Stimulated activated CD8-positive, alpha-beta memory T cell treated with anti-CD3 and anti-CD28 coated beads, Interleukin-12 subunit alpha, Interleukin-12 subunit beta, amount 100 ng/mL, for 1 hour (primary cell): ENCODE measurements around the gene CFAP47.
"Not testable (repeated sequence)": the region's sequence is repeated elsewhere in the genome, so short reads cannot be mapped to it uniquely, and the experiment has no call there.

Experiments
- DNase-seq: peaks from one replicate; pipeline ENCODE4 v3.0.0-alpha.2; 2020; ENCODE audit warnings: low read depth

CFAP47 gene, protein sequence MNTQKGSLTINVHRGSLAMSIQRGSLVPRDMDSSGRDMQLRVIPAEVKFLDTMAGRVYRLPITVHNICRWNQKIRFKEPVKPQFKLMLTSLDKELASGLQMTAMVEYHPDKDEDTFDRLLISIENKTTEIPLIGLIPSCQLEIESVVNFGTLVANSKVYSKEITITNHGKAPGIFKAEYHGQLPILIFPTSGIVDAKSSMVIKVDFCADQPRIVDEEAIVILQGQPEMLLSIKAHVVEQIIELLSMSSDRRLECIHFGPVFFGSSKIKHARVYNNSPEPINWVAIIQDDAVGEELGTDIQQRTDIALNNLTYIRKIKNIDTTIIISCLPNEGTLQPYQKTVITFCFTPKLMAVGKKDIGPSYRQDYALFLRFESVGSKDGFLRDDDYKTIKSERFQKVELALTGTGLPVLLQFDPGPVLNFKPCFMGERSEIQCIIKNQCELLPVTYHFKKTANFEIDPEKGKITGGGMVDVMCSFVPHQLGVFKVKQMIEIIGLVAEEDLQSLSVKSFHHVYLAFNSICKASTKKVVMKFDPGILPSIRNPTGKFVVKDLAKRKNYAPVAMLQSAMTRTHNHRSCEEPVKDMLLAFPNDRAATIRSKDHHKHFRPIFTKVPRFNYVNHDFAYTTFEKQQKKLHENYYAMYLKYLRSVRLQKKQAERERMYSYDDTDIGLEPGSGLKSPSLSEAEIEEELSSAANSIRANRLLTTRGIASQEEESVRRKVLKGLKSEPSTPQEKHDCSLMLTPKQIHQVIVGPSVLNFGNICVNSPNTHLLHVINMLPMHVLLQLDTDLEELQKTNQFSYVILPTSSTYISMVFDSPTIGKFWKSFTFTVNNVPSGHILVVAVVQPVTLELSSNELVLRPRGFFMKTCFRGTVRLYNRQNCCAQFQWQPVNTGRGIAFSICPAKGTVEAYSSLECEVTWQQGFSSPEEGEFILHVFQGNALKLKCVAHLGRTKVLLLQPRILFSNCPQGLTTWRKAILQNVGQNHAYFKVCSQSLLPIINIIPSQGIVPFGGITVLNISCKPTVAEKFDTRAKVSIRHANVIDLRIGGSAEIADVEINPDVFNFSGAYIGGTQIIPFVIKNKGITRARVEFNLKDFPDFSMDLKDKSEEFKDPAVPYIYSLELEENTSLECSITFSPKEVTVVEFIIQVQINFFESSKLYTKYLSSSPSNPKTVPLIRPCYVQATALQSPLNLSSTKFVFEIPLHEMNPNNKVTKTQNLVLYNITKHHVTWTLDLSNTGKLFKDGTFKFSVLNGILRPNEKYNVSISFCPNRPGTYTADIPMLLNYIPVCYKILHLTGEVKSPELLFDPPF (N-terminal part only)

DNA sequence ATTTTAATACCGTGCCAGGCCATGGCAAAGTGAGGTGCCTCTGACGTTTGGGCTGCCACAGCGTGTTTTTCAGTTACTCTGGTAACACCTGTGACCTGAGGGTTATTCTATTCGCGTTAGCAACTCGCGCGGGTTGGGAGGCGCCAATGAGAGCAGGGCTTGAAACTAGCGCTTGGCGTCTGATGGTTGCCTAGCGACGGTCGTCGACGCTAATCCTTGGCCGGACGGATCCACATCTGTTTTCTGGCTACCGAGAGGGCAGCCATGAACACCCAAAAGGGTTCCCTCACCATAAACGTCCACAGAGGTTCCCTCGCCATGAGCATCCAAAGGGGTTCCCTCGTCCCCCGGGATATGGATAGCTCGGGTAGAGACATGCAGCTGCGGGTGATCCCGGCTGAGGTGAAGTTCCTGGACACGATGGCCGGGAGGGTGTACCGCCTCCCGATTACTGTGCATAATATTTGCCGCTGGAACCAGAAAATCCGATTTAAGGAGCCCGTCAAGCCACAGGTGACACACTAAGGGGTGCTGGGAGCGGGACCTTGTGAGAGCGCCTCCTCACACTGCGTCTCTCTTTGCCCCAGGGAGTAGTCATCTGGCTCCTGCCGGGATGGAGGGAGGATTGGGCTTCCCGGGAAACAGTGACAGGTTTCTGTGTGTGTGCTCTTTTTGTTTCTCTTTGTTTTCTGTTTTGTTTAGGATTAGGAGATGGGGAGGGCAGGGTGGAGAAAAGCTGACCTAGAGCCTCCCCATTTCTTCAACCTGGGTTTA lies at the start of gene CFAP47:
TSS of gene CFAP47 (plus strand) at position 199 of the 774 bp plus-strand sequence. CDS start at position 265, 66 bp downstream.
- no peak for DNase-seq

DNA sequence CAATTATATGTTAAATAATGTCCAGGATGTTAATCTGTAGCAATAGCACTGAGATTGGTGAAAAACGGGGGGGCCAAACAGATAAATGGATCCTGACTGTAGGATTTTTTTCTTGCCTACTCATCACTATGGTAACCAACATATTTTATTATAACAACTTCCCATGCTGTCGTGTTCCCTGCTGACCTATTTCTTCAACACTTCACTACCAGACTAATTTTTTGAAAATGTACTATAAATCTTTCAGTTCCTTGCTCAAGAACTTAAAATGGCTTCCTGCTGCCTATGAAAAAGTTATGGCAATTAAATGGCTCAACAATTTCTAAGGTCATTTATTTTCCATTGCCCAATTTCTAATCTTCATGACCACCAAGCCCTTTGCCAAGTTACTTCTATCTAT lies 38.9 kb upstream of the CFAP47 start:
- DNase-seq = no peak

DNA sequence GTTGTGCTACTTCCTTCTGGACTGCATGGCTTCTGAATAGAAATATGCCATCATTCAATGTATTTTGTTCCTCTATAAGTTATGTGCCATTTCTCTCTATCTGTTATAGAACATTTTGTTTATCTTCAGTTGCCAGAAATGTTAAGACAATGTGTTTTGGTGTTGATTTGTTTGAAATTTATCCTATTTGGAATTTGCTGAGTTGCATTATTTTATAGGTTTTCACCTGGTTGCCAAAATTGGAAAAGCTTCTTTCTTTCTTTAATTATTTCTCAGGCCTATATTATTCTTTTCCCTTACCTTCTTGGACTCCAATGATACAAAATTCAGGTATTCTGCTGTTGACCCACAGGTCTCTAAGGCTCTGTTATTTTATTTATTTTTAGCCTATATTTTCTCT lies 33.4 kb upstream of the CFAP47 start:
- DNase-seq = no peak

DNA sequence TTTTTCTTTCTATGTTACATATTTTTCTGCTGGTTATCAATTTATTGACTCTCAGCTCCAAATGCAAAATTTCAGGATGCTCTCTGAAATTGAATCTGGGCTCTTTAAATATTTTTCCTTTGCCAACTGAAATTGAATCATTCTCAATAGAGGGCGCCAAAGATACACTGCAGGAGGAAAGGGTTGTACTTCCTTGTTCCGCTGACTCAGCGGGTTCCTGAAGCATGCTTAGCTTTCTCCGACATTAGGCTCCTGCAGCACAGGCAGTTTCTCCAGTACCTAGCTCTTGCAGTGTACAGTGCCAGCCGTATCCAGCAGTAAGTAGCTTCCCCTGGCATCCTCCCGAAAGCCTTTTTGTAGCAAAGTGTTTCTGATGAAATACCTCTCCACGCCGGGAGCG lies 28.8 kb upstream of the CFAP47 start:
- DNase-seq = no peak

DNA sequence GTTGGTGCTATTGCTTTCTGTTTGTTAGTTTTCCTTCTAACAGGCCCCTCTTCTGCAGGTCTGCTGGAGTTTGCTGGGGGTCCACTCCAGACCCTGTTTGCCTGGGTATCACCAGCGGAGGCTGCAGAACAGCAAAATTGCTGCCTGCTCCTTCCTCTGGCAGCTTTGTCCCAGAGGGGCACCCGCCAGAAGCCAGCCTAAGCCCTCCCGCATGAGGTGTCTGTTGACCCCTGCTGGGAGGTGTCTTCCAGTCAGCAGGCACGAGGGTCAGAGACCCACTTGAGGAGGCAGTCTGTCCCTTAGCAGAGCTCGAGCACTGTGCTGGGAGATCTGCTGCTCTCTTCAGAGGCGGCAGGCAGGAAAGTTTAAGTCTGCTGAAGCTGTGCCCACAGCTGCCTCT lies 67.3 kb downstream of the CFAP47 start:
- DNase-seq = not testable (repeated sequence)

DNA sequence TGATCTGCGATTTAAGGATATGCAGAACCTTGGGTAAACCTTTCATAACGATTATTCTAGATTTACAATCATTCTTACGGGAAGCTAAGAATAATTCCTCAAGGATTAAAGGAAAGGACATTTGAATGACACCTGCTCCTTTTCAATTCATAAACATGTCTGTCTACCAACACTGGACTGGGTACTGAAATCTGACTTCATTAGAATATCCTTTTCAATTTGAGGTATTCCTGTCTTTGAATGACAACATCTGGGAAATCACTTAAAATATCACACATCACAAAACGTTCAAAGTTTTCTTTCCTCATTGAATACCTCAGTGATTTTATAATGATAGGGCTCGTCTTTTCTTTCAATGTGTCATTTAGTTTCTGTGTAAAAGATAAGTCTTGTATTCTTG lies 87.7 kb downstream of the CFAP47 start:
- no peak for DNase-seq

DNA sequence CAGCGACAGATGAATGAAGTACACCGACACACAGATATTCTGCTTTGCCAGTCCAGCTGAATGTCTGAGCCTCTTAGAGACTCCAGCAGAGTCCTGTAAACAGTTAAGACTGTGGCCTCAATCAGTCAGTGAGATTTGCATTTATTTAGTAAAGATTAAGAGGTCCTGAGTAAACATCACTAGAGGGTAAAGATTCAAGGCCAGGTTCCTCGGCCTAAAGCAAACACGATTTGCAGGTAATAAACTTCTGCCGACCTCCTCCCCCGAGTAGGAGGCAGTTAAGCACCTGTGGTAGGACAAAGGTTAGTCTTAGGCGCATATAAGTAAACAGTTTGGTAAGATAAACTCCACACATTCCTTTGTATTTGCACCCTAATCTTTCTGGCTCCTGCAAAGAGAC lies 99.6 kb downstream of the CFAP47 start:
- no peak for DNase-seq

DNA sequence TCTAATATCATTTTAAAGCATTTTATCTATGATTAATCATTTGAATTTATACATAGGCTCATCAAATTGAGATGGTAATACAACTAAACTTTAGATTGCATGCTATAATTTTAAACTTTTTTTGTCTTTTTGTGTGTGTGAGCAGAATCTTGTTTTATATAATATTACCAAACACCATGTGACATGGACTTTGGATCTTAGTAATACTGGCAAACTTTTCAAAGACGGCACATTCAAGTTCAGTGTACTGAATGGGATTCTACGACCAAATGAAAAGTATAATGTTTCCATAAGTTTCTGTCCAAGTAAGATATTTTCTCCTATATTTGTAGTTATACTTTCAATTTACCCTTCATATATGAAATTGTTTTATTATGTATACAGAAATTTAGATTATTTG lies 116.0 kb downstream of the CFAP47 start:
- DNase-seq = no peak

DNA sequence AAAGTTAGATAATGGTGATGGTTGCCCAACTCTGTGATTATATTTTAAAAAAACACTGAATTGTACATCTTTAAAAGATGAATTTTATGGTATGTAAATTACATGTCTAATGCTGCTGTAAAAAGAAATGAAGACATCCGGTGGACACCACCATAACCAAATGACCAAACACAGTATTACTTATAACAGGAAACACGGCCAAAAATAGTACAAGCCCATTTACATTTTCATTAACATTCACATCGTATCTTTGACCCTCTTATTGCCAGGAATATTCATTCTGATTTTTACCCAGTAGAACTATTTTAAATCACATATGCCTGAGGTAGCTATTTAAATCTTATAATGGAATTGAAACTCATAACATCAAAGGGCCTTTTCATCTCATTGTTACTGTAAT lies 143.2 kb downstream of the CFAP47 start:
- no peak for DNase-seq

DNA sequence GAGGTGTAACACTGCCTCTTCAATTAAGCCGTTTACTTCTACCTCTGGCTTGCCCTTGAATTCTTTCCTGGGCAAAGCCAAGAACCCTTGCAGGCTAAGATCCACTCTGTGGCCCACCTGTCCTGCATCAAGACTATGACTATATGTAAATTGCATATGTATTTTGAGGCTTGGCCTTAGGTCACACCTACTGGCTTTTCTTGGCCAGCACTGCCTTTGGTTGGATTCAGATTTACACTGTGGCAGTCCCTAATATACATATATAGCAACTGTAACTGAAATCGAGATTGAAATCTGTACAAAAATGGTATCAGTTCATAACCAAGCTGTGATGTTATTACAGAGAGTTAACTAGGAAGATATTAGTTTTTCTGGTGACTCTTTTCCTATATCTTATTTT lies 151.5 kb downstream of the CFAP47 start:
- DNase-seq = no peak

DNA sequence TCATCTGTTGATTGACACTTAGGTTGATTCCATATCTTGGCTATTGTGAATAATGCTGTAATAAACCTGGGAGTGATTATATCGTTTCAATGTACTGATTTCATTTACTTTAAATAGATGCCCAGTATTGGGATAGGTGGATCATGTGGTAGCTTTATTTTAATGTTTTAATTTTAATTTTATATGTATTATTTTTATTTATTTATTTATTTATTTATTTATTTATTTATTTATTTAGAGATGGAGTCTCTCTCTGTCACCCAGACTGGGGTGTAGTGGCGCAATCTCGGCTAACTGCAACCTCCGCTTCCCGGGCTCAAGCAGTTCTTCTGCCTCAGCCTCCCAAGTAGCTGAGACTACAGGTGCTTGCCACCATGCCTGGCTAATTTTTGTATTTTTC lies 155.5 kb downstream of the CFAP47 start:
- not testable (repeated sequence) for DNase-seq

DNA sequence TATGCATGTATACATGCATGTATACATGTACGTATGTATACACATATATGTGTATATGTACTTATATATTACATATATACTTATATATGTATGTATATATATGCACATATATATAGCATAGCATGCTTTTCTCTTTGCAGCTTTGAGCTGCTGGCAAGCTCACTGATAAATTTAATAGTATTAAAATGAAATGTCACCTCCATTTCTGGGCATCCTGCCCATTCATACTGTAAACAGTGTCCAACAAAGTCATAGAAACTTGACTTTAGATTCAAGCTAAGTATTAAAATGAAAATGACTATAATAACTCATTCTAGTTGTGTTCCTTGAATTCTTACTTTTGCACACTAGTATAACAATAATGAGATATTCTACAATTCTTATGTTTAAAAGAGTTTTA lies 163.7 kb downstream of the CFAP47 start:
- no peak for DNase-seq

DNA sequence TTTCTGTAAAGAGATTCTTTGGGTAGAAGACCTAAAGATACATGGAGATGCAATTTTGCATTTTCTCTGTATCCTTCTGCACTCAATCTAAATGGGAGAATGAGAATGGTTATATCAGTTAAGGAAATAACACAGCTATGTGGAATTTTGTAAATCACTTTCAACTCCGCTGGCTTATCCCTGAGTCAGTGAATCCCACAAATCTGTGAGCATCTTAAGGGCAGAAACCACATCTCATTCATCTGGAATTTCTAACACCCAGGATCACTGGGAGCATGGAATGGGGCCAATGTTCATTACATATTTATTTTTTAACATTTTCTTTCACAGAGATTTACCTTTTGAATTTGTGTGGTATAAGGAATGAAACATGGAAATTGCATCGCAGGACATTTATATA lies 167.8 kb downstream of the CFAP47 start:
- no peak for DNase-seq

DNA sequence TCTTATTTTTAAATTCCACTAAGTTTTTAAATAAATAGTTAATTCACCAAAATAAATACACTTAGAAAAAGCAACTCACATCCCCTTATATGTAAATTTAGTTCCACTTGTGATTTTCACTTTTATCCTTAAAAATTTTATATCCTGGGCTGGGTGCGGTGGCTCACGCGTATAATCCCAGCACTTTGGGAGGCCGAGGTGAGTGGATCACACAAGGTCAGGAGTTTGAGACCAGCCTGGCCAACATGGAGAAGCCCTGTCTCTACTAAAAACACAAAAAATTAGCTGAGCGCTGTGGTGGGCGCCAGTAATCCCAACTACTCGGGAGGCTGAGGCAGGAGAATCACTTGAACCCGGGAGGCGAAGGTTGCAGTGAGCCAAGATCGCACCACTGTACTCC lies 169.4 kb downstream of the CFAP47 start:
- not testable (repeated sequence) for DNase-seq

DNA sequence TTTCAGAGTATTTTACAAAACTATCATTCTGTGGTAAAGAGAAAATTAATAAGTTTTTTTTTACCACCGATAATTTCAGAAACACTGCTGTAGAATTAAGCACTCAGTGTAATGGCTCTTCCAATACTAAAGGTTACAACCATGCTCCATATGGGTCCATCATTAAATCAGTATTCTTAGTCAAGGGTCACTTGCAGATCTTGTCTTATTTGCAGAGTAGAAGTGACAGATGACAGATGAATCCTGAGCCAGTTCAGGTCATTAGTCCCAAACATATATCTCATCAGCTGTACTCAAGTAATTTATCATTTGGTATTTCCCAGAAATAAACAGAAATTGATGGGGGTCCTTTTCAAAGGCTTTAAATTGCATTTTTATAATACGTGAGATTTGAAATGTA lies 182.9 kb downstream of the CFAP47 start:
- DNase-seq = no peak

DNA sequence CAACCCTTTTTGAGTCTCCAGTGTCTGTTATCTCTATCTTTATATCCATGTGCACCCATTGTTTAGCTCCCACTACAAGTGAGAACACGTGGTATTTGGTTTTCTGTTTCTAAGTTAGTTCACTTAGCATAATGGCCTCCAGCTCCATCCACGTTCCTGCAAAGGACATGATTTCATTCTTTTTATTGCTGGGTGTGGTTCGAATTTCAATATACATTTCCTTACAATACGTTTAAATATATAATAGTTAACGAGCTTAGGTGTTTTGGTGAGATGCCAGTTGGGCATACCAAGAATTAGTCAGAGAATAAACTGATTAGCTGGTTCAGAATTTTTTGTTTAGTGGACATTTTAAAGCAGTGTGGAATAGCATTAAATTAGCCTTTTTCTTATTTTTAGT lies 196.7 kb downstream of the CFAP47 start:
- DNase-seq = no peak

DNA sequence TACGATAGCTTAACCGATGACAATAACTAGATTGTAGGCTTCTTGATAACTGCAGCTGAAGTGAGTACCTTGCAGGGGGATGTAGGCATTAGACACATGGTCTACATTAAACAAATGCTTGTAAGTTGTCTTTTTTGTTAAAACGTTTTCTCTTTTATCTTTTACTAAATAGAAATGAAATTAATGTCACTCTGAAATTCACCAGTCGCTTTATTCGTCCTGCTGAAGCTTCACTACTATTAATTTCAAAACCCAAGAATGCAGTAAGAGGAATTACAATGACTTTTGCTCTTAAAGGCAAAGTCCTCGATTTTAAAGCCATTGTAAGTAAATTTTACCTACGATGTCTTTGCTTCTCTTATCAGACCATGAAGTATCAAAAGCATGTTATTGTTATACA lies 239.7 kb downstream of the CFAP47 start:
- DNase-seq = no peak

DNA sequence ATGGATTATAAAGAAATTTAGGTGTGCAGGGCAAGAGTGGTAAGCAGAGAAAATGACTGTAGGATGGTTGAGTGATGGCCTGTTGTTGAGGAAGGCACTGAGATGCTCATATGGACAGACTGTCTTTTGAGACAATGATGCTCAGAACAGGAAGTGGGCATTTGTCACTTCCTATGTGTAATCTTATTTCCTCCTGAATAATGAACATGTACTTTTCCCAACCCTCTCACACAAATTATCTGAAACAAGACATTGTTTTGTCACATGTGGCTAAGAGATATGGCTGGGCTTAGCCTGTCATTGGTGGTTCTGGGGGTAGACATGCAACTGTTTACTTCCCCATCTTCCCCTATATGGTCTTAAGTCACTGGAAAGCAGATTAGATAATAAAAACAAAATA lies 240.5 kb downstream of the CFAP47 start:
- no peak for DNase-seq

DNA sequence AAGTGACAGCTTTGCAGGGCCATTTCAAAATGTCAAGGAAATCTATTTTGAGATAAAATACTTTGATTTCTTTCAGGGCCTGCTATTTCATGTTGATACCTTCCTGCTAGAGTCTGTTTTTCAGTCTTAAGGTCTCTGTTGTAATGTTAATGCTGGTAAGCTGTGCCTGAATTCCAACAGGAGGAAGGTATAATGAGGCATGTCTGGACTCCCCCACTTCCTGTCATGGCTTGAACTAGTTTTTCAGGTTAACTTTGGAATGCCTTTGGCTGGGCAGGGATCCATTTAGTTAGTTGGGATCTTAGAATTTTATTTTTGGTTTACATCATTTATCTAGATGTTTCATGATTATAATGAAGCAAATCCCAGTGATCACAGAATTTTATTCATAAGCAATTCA lies 279.0 kb downstream of the CFAP47 start:
- DNase-seq = no peak

DNA sequence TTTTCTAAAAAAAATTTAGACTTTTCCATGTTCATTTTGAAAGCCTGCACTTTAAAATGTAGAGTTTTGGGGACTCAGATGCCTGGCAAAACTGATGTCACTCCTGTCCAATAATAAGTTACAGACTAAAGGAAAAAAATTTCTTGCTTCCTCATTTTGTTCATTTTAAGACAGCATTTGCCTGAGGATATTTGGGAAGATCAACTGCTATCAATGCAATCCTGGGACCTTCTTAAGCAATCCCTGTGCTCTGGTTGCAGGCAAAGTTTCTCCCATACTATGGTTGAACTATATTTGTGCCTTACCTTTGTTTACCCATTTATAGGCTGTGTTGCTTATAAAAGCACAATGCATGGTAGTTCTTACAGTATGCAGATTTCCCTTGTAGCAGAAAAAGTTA lies 280.4 kb downstream of the CFAP47 start:
- no peak for DNase-seq

DNA sequence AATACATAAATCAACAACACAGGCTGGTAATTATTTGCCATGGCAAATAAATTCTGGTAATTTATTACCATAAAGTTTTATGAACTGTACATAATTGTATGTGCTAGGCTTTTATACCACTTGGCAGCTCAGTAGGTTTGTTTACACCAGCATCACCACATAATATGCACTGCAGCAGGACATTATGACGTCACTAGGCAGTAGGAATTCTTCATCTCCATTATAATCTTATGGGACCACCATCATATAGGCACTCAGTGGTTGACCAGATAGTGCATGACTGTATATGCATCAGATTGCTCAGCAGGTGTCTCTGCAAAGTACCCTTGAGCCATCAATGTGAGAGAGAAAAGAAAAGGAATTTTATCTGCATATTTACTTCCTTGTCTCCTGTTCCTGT lies 295.4 kb downstream of the CFAP47 start:
- DNase-seq = no peak

DNA sequence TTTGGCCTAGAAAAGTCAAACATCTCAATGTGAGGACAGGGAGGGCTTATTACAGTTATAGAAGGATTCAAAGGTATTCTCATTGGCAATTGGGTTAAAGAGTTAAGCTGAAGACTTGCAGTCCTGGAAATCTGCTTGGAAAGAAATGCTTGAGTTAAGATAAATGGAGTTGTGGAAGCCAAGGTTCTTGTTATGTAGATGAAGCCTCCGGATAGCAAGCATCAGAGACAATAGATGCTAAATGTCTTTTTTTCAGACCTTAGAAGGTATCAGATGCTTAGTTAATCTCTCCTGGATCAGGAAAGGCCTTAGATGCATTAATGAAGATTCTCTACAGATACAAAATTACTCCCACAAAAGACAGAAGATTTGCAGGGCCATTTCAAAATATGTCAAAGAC lies 299.3 kb downstream of the CFAP47 start:
- DNase-seq = no peak
